B cell (primary cell): Measurements from ENCODE around the gene EHBP1. TPM values are rescaled to one million over a fixed set of nuclear protein-coding genes. Genes with fewer than 3 reads are reported as not detected.

ENCODE experiments used
- ATAC-seq: fragments of 200-7000 bp; cut with Tn5 transposase; one replicate; pipeline ENCODE4 v1.10.0; 2021; ENCODE audit warnings: low read depth, mild to moderate bottlenecking, moderate number of reproducible peaks, moderate library complexity
- CTCF ChIA-PET: fragments of 350-600 bp; sonication (Branson Sonifier 250); formaldehyde crosslinking; loops from one replicate; lab custom pipeline; 2021; ENCODE audit warnings: antibody characterized with exemption, inconsistent platforms; lab: Charles Lee
- POLR2A ChIA-PET: fragments of 350-600 bp; sonication (Branson Sonifier 250); formaldehyde crosslinking; loops from one replicate; lab custom pipeline; 2021; ENCODE audit warnings: antibody characterized with exemption; lab: Charles Lee
- DNase-seq: peaks from one replicate; pipeline ENCODE4 v3.0.0; 2013
- H2AFZ ChIP-seq: 2 replicates; pipeline ENCODE4 v1.6.1; 2012; ENCODE audit warnings: mild to moderate bottlenecking, low read depth, low read length; ENCODE audit not compliant: insufficient read depth, poor library complexity, severe bottlenecking
- H3K27ac ChIP-seq, 2 donors: 1 replicate in 1 of 2; 2 replicates in 1 of 2; pipeline ENCODE4 v1.5.1; 2012 to 2013; ENCODE audit warnings: low read length in 2 of 2, mild to moderate bottlenecking in 2 of 2, moderate library complexity in 1 of 2
- H3K27me3 ChIP-seq, 4 experiments: fragments of 200-600 bp in 1 of 4; sonication (generic) in 1 of 4; replicated peaks in 1 of 4; 1 replicate in 2 of 4; 2 replicates in 2 of 4; pipeline versions ENCODE4 v1.6.1 to v1.7.0; 2013 to 2016; ENCODE audit warnings: low read length in 3 of 4, mild to moderate bottlenecking in 2 of 4, mixed read lengths in 1 of 4, moderate library complexity in 1 of 4; ENCODE audit not compliant: insufficient read depth in 4 of 4, control insufficient read depth in 3 of 4; ENCODE audit errors: control extremely low read depth in 1 of 4
- H3K36me3 ChIP-seq, 2 experiments: replicated peaks in 1 of 2; 1 replicate in 1 of 2; 2 replicates in 1 of 2; pipeline versions ENCODE4 v1.6.1 to v1.7.1; 2013; ENCODE audit warnings: low read length in 1 of 2; ENCODE audit not compliant: insufficient read depth in 2 of 2, control insufficient read depth in 1 of 2; ENCODE audit errors: control extremely low read depth in 1 of 2, extremely low read depth in 1 of 2
- H3K4me1 ChIP-seq, 2 donors: fragments of 200-600 bp in 1 of 2; sonication (generic) in 1 of 2; 1 replicate in 1 of 2; 2 replicates in 1 of 2; pipeline versions ENCODE4 v1.5.1 to v1.6.1; 2013 to 2017; ENCODE audit warnings: low read length in 2 of 2; ENCODE audit not compliant: control insufficient read depth in 2 of 2, insufficient read depth in 2 of 2
- H3K4me2 ChIP-seq: replicated peaks from 2 replicates; pipeline ENCODE3; 2012; ENCODE audit warnings: mild to moderate bottlenecking, low read depth, low read length; ENCODE audit not compliant: poor library complexity, severe bottlenecking
- H3K4me3 ChIP-seq, 5 experiments: fragments of 200-600 bp in 1 of 5; sonication (generic) in 1 of 5; 1 replicate in 3 of 5; 2 replicates in 2 of 5; pipeline versions ENCODE4 v1.5.1 to v1.7.0; 2011 to 2016; ENCODE audit warnings: low read length in 4 of 5, mild to moderate bottlenecking in 4 of 5, low read depth in 2 of 5, control low read depth in 1 of 5, moderate library complexity in 1 of 5; ENCODE audit not compliant: insufficient read depth in 1 of 5; ENCODE audit errors: control extremely low read depth in 1 of 5, extremely low read depth in 1 of 5
- H3K79me2 ChIP-seq: fragments of 200-600 bp; sonication (generic); one replicate; pipeline ENCODE4 v1.6.0; 2016; ENCODE audit warnings: low read length; ENCODE audit not compliant: control insufficient read depth, insufficient read depth
- H3K9ac ChIP-seq: fragments of 200-600 bp; sonication (generic); 2 replicates; pipeline ENCODE4 v1.6.1; 2017; ENCODE audit warnings: mild to moderate bottlenecking, low read length, moderate library complexity
- H3K9me3 ChIP-seq, 3 donors: one replicate each; pipeline versions ENCODE4 v1.6.1 to v1.7.1; 2013; ENCODE audit warnings: low read length in 2 of 3; ENCODE audit not compliant: control insufficient read depth in 2 of 3, insufficient read depth in 1 of 3; ENCODE audit errors: control extremely low read depth in 1 of 3
- H4K20me1 ChIP-seq: 2 replicates; pipeline ENCODE4 v1.6.0; 2012; ENCODE audit warnings: mild to moderate bottlenecking, low read length; ENCODE audit not compliant: insufficient read depth, control insufficient read depth, poor library complexity, severe bottlenecking
- H3K27ac Mint-ChIP-seq: one replicate; pipeline ENCODE4 v1.8.0; 2021; ENCODE audit warnings: mixed read lengths
- H3K27me3 Mint-ChIP-seq: one replicate; pipeline ENCODE4 v1.8.0; 2021; ENCODE audit warnings: mixed read lengths
- H3K4me1 Mint-ChIP-seq: one replicate; pipeline ENCODE4 v1.8.0; 2021; ENCODE audit warnings: mixed read lengths
- H3K4me3 Mint-ChIP-seq: one replicate; pipeline ENCODE4 v1.8.0; 2021; ENCODE audit warnings: mixed read lengths
- H3K9me3 Mint-ChIP-seq: one replicate; pipeline ENCODE4 v1.8.0; 2022; ENCODE audit warnings: mixed read lengths; ENCODE audit not compliant: insufficient read depth
- CTCF ChIP-seq: fragments of 200-600 bp; IDR thresholded peaks from one replicate; pipeline ENCODE4 v1.8.0; 2022; ENCODE audit warnings: antibody characterized with exemption, mild to moderate bottlenecking
- EZH2 ChIP-seq: IDR thresholded peaks from 2 replicates; pipeline ENCODE4 v1.6.1; 2012; ENCODE audit warnings: borderline replicate concordance, low read depth, mild to moderate bottlenecking, moderate library complexity, low read length; ENCODE audit not compliant: insufficient read depth, poor library complexity, severe bottlenecking
- WGBS: methylation state at CpG from one replicate; pipeline ENCODE4 v1.1.5; 2013; ENCODE audit warnings: missing lambda C conversion rate; ENCODE audit not compliant: insufficient coverage; 5-methylcytosine and 5-hydroxymethylcytosine counted together
- intact Hi-C: fragments of 100-400 bp; cut with micrococcal nuclease; formaldehyde crosslinking; loops from one replicate; pipeline ENCODE4 v1.10.0; 2022
- polyA plus RNA-seq: library from polyadenylated mRNA; depleted of rRNA; stranded (reverse); fragments of >200 nt; gene quantifications from 2 replicates; pipeline ENCODE4 v1.2.3, GENCODE V29; 2012
- total RNA-seq, 2 donors: library from RNA; stranded (reverse); fragments of 120-200 nt in 1 of 2; gene quantifications; 1 replicate in 1 of 2; 2 replicates in 1 of 2; pipeline versions ENCODE4 v1.2.3 to v1.2.4, GENCODE V29; 2013 to 2022

The EHBP1 gene
- total and polyA plus RNA-seq, 2 donors (not counting 1 experiment from before 2014, with no cell fraction given): 8.8 to 34.7 TPM

GRCh38 chr2:62723253-62723652 lies 17.7 kb downstream of the EHBP1 start:
- Mint-ChIP-seq H3K4me3 (no peak overlapping the region), H3K4me1 (peaks cover 20% of the 10 kb centered on the region), H3K27me3 (no peaks in the 10 kb centered on the region), H3K9me3 (peaks cover 12% of the 10 kb centered on the region), H3K27ac (no peak overlapping the region)
- peaks cover 5 to 16% (median 5%) of the 10 kb centered on the region in 3 donors for H3K9me3 ChIP-seq
- H3K79me2 ChIP-seq: peaks cover 31% of the 10 kb centered on the region
- H3K9ac ChIP-seq: no peak overlapping the region
- POLR2A ChIA-PET: no interaction called here
- H3K27me3 ChIP-seq: no peaks in the 10 kb centered on the region
- peaks cover 0 to 2% of the 10 kb centered on the region in 2 experiments for H3K36me3 ChIP-seq
- H3K4me1 ChIP-seq: peaks cover 0 to 4% of the 10 kb centered on the region in 2 donors
- DNase-seq (no peak), ATAC-seq (no peak)
- H3K4me3 ChIP-seq: no peak overlapping the region
- no peak overlapping the region for H3K27ac ChIP-seq
- H2AFZ ChIP-seq: no peak overlapping the region
- H3K4me2 ChIP-seq: no peak overlapping the region
- CTCF ChIA-PET: no interaction called here
- WGBS: 100% methylated on average over 1 of the region's 1 CpG
- peaks cover 4% of the 10 kb centered on the region for H4K20me1 ChIP-seq
- no peak for TF ChIP-seq CTCF
- TF ChIP-seq EZH2: no peak
- intact Hi-C loops: no loop called here

- peaks cover 4% of the 10 kb centered on the region for H4K20me1 ChIP-seq
- no peaks in the 10 kb centered on the region for H3K27me3 Mint-ChIP-seq
- no peak overlapping the region for H3K4me3 ChIP-seq
- H3K36me3 ChIP-seq: peaks cover 0 to 2% of the 10 kb centered on the region in 2 experiments
- no peak overlapping the region for H3K4me3 Mint-ChIP-seq
- H3K9ac ChIP-seq: no peak overlapping the region
- H3K4me2 ChIP-seq: no peak overlapping the region
- H3K27ac ChIP-seq: no peak overlapping the region
- peaks cover 12% of the 10 kb centered on the region for H3K9me3 Mint-ChIP-seq
- TF ChIP-seq EZH2 (no peak), CTCF (no peak)
- no peak for DNase-seq
- no peak for ATAC-seq
- no peak overlapping the region for H2AFZ ChIP-seq
- WGBS: 100% methylated on average over 2 of the region's 2 CpGs
- peaks cover 20% of the 10 kb centered on the region for H3K4me1 Mint-ChIP-seq
- peaks cover 28% of the 10 kb centered on the region for H3K79me2 ChIP-seq
- no peak overlapping the region for H3K27ac Mint-ChIP-seq
- peaks cover 0 to 4% of the 10 kb centered on the region in 2 donors for H3K4me1 ChIP-seq
- ChIA-PET CTCF (no interaction called here), POLR2A (no interaction called here)
- no peaks in the 10 kb centered on the region for H3K27me3 ChIP-seq
- H3K9me3 ChIP-seq: peaks cover 5 to 16% (median 5%) of the 10 kb centered on the region in 3 donors
- intact Hi-C loops: no loop called here
Measured at GRCh38 chr2:62724106-62724505, 18.6 kb downstream of the EHBP1 start.
